ENCODE data around the gene NPC1. TPM values are rescaled to one million over a fixed set of nuclear protein-coding genes. Genes with fewer than 3 reads are reported as not detected.

NPC1 gene
- polyA plus RNA-seq (2012; ENCODE audit: missing spikeins) = 11.4 TPM

GRCh38 chr18:23586249-23587196 lies at the start of gene NPC1:
TSS of gene NPC1 (minus strand) at chr18:23586506. CDS start at chr18:23586343, 163 bp downstream.
- FAIRE-seq = peak; percentile 94
- TF ChIP-seq POLR2A (IDR thresholded peaks at IDR 0.05; ENCODE audit: low read depth, low read length) = peak; percentile 78; the same call in 1 of the 2 replicates
- no peak for TF ChIP-seq TAF1 (IDR thresholded peaks at IDR 0.05; ENCODE audit: borderline replicate concordance, low read depth, low read length)
- peak; percentile 54; the same call in 1 of the 2 replicates for TF ChIP-seq POLR2AphosphoS5 (IDR thresholded peaks at IDR 0.05; ENCODE audit: low read depth, low read length)
- DNase-seq (ENCODE audit: insufficient read length) = peak; percentile 81

DNA sequence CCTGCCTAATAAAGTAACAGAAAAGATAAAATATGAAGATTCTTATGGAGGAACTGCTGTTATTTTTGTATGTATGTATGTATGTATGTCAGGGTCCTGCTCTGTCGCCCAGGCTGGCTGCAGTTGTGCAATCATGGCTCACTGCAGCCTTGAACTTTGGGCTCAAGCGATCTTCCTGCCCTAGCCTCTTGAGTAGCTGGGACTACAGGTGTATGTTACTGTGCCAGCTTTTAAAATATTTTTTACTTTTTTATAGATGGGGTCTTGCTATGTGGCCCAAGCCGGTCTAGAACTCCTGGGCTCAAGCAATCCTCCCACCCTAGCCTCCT lies 49.7 kb upstream of the NPC1 start:
- FAIRE-seq (no peak), DNase-seq (ENCODE audit: insufficient read length) (no peak)
- TF ChIP-seq POLR2A (IDR thresholded peaks at IDR 0.05; ENCODE audit: low read depth, low read length) (no peak), POLR2AphosphoS5 (IDR thresholded peaks at IDR 0.05; ENCODE audit: low read depth, low read length) (no peak), TAF1 (IDR thresholded peaks at IDR 0.05; ENCODE audit: borderline replicate concordance, low read depth, low read length) (no peak)

- DNase-seq (ENCODE audit: insufficient read length) (no peak), FAIRE-seq (no peak)
Observed at GRCh38 chr18:23635283-23636070, 49.2 kb upstream of the NPC1 start.

GRCh38 chr18:23634692-23635091 lies 48.4 kb upstream of the NPC1 start:
- FAIRE-seq = no peak
- TF ChIP-seq POLR2A (IDR thresholded peaks at IDR 0.05; ENCODE audit: low read depth, low read length) = no peak
- TF ChIP-seq POLR2AphosphoS5 (IDR thresholded peaks at IDR 0.05; ENCODE audit: low read depth, low read length) = no peak
- TF ChIP-seq TAF1 (IDR thresholded peaks at IDR 0.05; ENCODE audit: borderline replicate concordance, low read depth, low read length) = no peak
- no peak for DNase-seq (ENCODE audit: insufficient read length)

More at GRCh38 chr18:23635283-23636070, 49.2 kb upstream of the NPC1 start:
- TF ChIP-seq TAF1 (IDR thresholded peaks at IDR 0.05; ENCODE audit: borderline replicate concordance, low read depth, low read length) = no peak
- no peak for TF ChIP-seq POLR2A (IDR thresholded peaks at IDR 0.05; ENCODE audit: low read depth, low read length)
- no peak for TF ChIP-seq POLR2AphosphoS5 (IDR thresholded peaks at IDR 0.05; ENCODE audit: low read depth, low read length)

DNA sequence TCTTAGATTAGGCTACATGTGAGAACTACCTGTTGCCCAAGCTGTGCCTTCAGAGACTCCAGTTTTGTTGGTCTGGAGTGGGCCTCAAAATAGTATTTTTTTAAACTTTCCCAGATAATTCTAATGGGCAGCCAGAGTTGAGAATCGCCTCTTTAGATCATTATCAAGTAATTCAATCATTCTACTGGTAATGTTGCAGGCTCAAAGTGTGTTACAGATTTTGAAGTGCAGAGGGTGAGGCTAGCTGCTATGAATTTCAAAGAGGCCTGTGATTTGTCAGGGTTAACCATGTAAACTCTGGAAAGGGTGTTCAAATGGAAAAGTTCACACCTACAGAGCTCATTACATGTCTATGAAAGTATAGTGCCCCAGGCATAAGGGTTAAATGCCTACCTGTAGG lies 46.3 kb upstream of the NPC1 start:
- FAIRE-seq (no peak), DNase-seq (ENCODE audit: insufficient read length) (no peak)
- TF ChIP-seq POLR2AphosphoS5 (IDR thresholded peaks at IDR 0.05; ENCODE audit: low read depth, low read length) = no peak
- no peak for TF ChIP-seq TAF1 (IDR thresholded peaks at IDR 0.05; ENCODE audit: borderline replicate concordance, low read depth, low read length)
- TF ChIP-seq POLR2A (IDR thresholded peaks at IDR 0.05; ENCODE audit: low read depth, low read length) = no peak

DNA sequence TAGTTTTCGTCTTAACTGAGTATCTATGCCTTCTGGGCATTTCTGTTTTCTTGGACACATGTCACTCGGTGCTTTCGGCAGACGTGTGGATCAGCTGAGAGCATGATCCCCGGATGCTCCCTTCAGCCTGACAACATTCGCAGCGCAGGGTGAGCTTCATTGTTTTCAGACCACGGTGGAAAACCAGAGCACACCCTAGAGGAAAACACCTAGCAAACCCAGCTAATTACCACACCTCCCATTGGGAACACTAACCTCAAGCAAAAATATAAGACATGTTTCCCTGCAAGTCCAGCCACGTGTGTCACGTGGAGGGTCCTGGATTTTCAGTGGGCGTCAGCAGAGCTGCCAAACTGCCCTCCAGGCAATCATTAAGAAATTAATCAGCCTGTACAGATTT lies 45.4 kb upstream of the NPC1 start:
- DNase-seq (ENCODE audit: insufficient read length) (no peak), FAIRE-seq (no peak)
- TF ChIP-seq POLR2A (IDR thresholded peaks at IDR 0.05; ENCODE audit: low read depth, low read length) = no peak
- no peak for TF ChIP-seq POLR2AphosphoS5 (IDR thresholded peaks at IDR 0.05; ENCODE audit: low read depth, low read length)
- TF ChIP-seq TAF1 (IDR thresholded peaks at IDR 0.05; ENCODE audit: borderline replicate concordance, low read depth, low read length) = no peak

- FAIRE-seq (no peak), DNase-seq (ENCODE audit: insufficient read length) (no peak)
Observed at GRCh38 chr18:23631312-23631711, 45.0 kb upstream of the NPC1 start.

DNA sequence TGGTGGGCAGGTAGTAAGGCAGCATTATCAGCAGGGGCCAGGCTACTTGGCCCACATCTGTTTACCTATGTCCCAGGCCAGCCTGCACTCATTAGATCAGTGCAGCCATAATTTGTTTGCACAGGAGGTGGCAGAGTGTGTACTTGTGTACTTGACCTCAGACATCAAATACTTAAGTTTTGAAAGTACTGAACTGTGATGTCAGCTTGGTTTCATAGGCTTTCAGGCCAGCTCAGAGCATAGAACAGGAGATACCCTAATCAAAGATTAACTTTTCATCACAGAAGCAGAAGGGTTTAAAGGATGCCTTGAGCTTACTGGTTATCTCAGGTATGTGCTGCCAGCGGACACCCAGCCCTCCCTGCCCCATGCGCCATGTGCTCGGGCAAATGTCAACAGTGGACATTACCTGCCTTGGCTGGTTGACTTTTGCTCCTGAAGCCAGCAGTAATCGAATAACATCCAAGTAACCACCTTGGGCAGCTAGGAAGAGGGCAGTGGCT lies 43.2 kb upstream of the NPC1 start:
- no peak for FAIRE-seq
- TF ChIP-seq POLR2AphosphoS5 (IDR thresholded peaks at IDR 0.05; ENCODE audit: low read depth, low read length) (no peak), TAF1 (IDR thresholded peaks at IDR 0.05; ENCODE audit: borderline replicate concordance, low read depth, low read length) (no peak), POLR2A (IDR thresholded peaks at IDR 0.05; ENCODE audit: low read depth, low read length) (no peak)
- no peak for DNase-seq (ENCODE audit: insufficient read length)

More at GRCh38 chr18:23631312-23631711, 45.0 kb upstream of the NPC1 start:
- TF ChIP-seq POLR2A (IDR thresholded peaks at IDR 0.05; ENCODE audit: low read depth, low read length) = no peak
- no peak for TF ChIP-seq POLR2AphosphoS5 (IDR thresholded peaks at IDR 0.05; ENCODE audit: low read depth, low read length)
- TF ChIP-seq TAF1 (IDR thresholded peaks at IDR 0.05; ENCODE audit: borderline replicate concordance, low read depth, low read length) = no peak

- no peak for TF ChIP-seq TAF1 (IDR thresholded peaks at IDR 0.05; ENCODE audit: borderline replicate concordance, low read depth, low read length)
- no peak for TF ChIP-seq POLR2A (IDR thresholded peaks at IDR 0.05; ENCODE audit: low read depth, low read length)
- TF ChIP-seq POLR2AphosphoS5 (IDR thresholded peaks at IDR 0.05; ENCODE audit: low read depth, low read length) = no peak
Observed at GRCh38 chr18:23627970-23628369, 41.7 kb upstream of the NPC1 start.

DNA sequence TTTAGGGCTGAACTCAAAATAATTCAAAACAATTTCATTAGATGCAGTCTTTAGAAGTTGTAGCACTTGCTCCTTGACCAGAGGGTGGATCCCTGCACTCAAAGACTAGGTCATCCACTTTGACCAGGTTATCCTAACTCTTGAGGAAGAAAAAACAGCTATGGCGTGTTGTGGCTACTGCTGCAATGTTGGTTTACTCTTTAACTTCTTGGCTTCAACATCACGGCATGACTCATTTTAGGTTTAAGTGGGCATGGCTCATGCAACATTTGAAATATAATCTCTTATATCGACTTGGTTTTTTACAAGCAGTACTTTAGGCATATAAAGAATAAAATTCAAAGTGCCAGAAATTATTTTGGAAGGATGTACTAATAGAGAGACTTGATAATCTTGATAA lies 41.0 kb upstream of the NPC1 start:
- TF ChIP-seq POLR2AphosphoS5 (IDR thresholded peaks at IDR 0.05; ENCODE audit: low read depth, low read length) = no peak
- TF ChIP-seq POLR2A (IDR thresholded peaks at IDR 0.05; ENCODE audit: low read depth, low read length) = no peak
- TF ChIP-seq TAF1 (IDR thresholded peaks at IDR 0.05; ENCODE audit: borderline replicate concordance, low read depth, low read length) = no peak
- DNase-seq (ENCODE audit: insufficient read length) (no peak), FAIRE-seq (no peak)

More at GRCh38 chr18:23627970-23628369, 41.7 kb upstream of the NPC1 start:
- no peak for DNase-seq (ENCODE audit: insufficient read length)
- FAIRE-seq = no peak
